ENCODE results near the gene TMEM229A. TPM values are rescaled to one million over a fixed set of nuclear protein-coding genes. Genes with fewer than 3 reads are reported as not detected.

Gene TMEM229A
- total RNA-seq, 1 experiment from 2014 or later, result 0.74 TPM

DNA sequence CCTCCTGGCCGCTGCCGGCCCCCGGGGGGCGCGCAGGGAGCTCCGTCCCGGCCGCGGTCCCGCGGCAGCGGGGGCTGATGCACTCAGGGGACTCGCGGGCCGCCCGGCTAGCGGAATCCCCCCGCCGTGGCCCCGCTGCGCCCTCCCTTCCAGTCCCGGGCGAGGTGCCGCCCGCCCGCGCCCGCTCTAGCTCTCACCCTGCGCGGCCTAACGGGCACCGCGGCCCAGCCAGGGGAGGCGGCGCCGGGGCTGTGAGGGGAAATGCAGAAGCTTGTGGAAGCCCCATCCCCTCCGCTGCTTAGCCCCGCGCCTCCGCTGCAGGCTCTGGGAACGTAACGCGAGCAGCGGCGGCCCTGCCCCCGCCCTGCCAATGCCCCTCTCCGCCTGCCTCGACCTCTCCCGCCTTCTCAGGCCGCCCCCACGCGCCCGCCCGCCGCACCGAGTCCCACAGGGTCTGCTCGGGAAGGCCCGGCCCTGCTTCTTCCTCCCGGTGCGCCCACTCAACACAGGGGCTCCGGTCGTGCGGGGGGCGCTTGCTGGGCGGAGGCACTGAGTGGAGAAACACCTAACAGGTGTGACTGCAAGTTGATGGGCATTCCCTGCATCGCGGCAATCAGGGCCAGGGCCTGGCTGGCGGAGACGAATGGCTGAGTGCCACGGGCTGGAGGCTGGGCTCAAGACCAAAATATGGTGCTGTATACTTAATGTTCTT is 384 bp upstream of the TMEM229A start (continued):
- TF ChIP-seq, protein P1, sequence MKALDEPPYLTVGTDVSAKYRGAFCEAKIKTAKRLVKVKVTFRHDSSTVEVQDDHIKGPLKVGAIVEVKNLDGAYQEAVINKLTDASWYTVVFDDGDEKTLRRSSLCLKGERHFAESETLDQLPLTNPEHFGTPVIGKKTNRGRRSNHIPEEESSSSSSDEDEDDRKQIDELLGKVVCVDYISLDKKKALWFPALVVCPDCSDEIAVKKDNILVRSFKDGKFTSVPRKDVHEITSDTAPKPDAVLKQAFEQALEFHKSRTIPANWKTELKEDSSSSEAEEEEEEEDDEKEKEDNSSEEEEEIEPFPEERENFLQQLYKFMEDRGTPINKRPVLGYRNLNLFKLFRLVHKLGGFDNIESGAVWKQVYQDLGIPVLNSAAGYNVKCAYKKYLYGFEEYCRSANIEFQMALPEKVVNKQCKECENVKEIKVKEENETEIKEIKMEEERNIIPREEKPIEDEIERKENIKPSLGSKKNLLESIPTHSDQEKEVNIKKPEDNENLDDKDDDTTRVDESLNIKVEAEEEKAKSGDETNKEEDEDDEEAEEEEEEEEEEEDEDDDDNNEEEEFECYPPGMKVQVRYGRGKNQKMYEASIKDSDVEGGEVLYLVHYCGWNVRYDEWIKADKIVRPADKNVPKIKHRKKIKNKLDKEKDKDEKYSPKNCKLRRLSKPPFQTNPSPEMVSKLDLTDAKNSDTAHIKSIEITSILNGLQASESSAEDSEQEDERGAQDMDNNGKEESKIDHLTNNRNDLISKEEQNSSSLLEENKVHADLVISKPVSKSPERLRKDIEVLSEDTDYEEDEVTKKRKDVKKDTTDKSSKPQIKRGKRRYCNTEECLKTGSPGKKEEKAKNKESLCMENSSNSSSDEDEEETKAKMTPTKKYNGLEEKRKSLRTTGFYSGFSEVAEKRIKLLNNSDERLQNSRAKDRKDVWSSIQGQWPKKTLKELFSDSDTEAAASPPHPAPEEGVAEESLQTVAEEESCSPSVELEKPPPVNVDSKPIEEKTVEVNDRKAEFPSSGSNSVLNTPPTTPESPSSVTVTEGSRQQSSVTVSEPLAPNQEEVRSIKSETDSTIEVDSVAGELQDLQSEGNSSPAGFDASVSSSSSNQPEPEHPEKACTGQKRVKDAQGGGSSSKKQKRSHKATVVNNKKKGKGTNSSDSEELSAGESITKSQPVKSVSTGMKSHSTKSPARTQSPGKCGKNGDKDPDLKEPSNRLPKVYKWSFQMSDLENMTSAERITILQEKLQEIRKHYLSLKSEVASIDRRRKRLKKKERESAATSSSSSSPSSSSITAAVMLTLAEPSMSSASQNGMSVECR (CRISPR knock-in tag; IDR thresholded peaks at IDR 0.05; ENCODE audit: borderline replicate concordance), result 0 out of 2 replicates have a peak, but pooled peaks have one; percentile 48
- TF ChIP-seq ATF1 (CRISPR knock-in tag; IDR thresholded peaks at IDR 0.05) (no peak), ETV6 (CRISPR knock-in tag; IDR thresholded peaks at IDR 0.05) (peak; percentile 39; the same call in 1 of the 2 replicates)
- TF ChIP-seq, protein P2, sequence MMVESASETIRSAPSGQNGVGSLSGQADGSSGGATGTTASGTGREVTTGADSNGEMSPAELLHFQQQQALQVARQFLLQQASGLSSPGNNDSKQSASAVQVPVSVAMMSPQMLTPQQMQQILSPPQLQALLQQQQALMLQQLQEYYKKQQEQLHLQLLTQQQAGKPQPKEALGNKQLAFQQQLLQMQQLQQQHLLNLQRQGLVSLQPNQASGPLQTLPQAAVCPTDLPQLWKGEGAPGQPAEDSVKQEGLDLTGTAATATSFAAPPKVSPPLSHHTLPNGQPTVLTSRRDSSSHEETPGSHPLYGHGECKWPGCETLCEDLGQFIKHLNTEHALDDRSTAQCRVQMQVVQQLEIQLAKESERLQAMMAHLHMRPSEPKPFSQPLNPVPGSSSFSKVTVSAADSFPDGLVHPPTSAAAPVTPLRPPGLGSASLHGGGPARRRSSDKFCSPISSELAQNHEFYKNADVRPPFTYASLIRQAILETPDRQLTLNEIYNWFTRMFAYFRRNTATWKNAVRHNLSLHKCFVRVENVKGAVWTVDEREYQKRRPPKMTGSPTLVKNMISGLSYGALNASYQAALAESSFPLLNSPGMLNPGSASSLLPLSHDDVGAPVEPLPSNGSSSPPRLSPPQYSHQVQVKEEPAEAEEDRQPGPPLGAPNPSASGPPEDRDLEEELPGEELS (CRISPR knock-in tag; IDR thresholded peaks at IDR 0.05), result 0 out of 2 replicates have a peak, but pooled peaks have one; percentile 59

DNA sequence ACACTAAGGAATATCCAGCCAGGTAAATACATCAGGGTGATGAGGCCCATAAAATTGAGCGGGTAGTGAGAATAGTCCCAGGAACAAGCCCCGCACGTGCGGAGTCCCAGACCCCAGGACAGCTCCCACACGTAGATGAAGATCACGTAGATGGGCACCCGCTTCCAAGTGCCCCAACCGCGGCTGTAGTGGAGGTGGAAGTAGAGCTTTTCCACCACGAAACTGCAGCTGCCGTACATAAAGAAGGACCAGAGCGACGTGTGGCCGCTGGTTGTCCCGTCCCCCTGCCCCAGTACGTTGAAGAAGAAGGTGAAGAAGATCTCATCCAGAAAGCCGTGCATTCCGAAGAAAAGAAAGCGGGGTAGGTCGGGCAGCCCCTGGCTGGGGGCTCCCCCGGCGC is 948 bp downstream of the TMEM229A start:
- DNase-seq (ENCODE audit: low spot score) (peak; percentile 13), ATAC-seq (no peak; the same call in 1 of the 2 replicates)
- peak overlapping the region; percentile 95 for H3K4me3 Mint-ChIP-seq
- CTCF ChIA-PET, result no interaction called here
- H3K4me1 Mint-ChIP-seq, result peaks cover 32% of the 10 kb centered on the region
- peaks cover 44% of the 10 kb centered on the region for H3K27me3 Mint-ChIP-seq (ENCODE audit: low read depth)
- TF ChIP-seq TEAD1 (CRISPR knock-in tag; IDR thresholded peaks at IDR 0.05) (no peak), IRF2 (CRISPR knock-in tag; IDR thresholded peaks at IDR 0.05; ENCODE audit: borderline replicate concordance, low read depth) (no peak), ESRRA (CRISPR knock-in tag; IDR thresholded peaks at IDR 0.05; ENCODE audit: borderline replicate concordance) (no peak), JUN (CRISPR knock-in tag; IDR thresholded peaks at IDR 0.05) (no peak), GRHL2 (CRISPR knock-in tag; IDR thresholded peaks at IDR 0.05; ENCODE audit: insufficient replicate concordance, severe bottlenecking) (no peak), GABPB1 (CRISPR knock-in tag; IDR thresholded peaks at IDR 0.05) (no peak), NR3C1 (CRISPR knock-in tag; conservative IDR thresholded peaks at IDR 0.05; ENCODE audit: low read depth) (no peak)
- TF ChIP-seq, protein P3, sequence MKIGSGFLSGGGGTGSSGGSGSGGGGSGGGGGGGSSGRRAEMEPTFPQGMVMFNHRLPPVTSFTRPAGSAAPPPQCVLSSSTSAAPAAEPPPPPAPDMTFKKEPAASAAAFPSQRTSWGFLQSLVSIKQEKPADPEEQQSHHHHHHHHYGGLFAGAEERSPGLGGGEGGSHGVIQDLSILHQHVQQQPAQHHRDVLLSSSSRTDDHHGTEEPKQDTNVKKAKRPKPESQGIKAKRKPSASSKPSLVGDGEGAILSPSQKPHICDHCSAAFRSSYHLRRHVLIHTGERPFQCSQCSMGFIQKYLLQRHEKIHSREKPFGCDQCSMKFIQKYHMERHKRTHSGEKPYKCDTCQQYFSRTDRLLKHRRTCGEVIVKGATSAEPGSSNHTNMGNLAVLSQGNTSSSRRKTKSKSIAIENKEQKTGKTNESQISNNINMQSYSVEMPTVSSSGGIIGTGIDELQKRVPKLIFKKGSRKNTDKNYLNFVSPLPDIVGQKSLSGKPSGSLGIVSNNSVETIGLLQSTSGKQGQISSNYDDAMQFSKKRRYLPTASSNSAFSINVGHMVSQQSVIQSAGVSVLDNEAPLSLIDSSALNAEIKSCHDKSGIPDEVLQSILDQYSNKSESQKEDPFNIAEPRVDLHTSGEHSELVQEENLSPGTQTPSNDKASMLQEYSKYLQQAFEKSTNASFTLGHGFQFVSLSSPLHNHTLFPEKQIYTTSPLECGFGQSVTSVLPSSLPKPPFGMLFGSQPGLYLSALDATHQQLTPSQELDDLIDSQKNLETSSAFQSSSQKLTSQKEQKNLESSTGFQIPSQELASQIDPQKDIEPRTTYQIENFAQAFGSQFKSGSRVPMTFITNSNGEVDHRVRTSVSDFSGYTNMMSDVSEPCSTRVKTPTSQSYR (CRISPR knock-in tag; IDR thresholded peaks at IDR 0.05), result no peak
- TF ChIP-seq, protein P4, sequence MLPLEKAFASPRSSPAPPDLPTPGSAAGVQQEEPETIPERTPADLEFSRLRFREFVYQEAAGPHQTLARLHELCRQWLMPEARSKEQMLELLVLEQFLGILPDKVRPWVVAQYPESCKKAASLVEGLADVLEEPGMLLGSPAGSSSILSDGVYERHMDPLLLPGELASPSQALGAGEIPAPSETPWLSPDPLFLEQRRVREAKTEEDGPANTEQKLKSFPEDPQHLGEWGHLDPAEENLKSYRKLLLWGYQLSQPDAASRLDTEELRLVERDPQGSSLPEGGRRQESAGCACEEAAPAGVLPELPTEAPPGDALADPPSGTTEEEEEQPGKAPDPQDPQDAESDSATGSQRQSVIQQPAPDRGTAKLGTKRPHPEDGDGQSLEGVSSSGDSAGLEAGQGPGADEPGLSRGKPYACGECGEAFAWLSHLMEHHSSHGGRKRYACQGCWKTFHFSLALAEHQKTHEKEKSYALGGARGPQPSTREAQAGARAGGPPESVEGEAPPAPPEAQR (CRISPR knock-in tag; IDR thresholded peaks at IDR 0.05), result no peak
- POLR2A ChIA-PET, result no interaction called here
- H3K36me3 Mint-ChIP-seq, result no peaks in the 10 kb centered on the region
- H3K27ac Mint-ChIP-seq, result no peak overlapping the region
- no peaks in the 10 kb centered on the region for H3K9me3 Mint-ChIP-seq

Data from WTC11 (cell line).